K562 (cell line): Measurements from ENCODE around the gene SV2A. TPM values are rescaled to one million over a fixed set of nuclear protein-coding genes. Genes with fewer than 3 reads are reported as not detected.

Experiments used
- ATF1 ChIP-seq, 2 experiments: fragments of 450-650 bp in 1 of 2; IDR thresholded peaks; 2 replicates each; pipeline ENCODE4 v1.6.1; 2016; ENCODE audit warnings: missing compliant biosample characterization in 1 of 2, missing genetic modification characterization in 1 of 2
- BRF1 ChIP-seq: IDR thresholded peaks from 3 replicates; pipeline ENCODE4 v1.6.1; 2011; ENCODE audit warnings: borderline replicate concordance, mild to moderate bottlenecking; ENCODE audit not compliant: insufficient read length; ENCODE audit errors: extremely low read depth
- CBX2 ChIP-seq: fragments of 200-600 bp; sonication (generic); IDR thresholded peaks from one replicate; pipeline ENCODE4 v1.6.1; 2012; ENCODE audit warnings: mild to moderate bottlenecking, low read length, inconsistent platforms; ENCODE audit not compliant: insufficient read depth, poor library complexity, severe bottlenecking
- E2F6 ChIP-seq, 2 experiments: IDR thresholded peaks; 2 replicates each; pipeline ENCODE4 v1.6.1; 2011; ENCODE audit warnings: borderline replicate concordance in 1 of 2, control low read depth in 1 of 2, low read depth in 1 of 2, low read length in 1 of 2, mild to moderate bottlenecking in 1 of 2, mixed read lengths in 1 of 2, moderate library complexity in 1 of 2; ENCODE audit not compliant: insufficient read depth in 1 of 2, insufficient read length in 1 of 2, poor library complexity in 1 of 2, severe bottlenecking in 1 of 2; ENCODE audit errors: extremely low read depth in 1 of 2
- ETV6 ChIP-seq, 3 experiments: fragments of 150-350 bp in 1 of 3; sonication (generic) in 1 of 3; formaldehyde crosslinking in 1 of 3; IDR thresholded peaks; 2 replicates each; pipeline versions ENCODE4 v1.6.1 to v1.8.0; 2014 to 2022; ENCODE audit warnings: borderline replicate concordance in 2 of 3, low read depth in 2 of 3, antibody characterized with exemption in 1 of 3, low read length in 1 of 3, mild to moderate bottlenecking in 1 of 3, missing genetic modification reagents in 1 of 3
- GATA2 ChIP-seq: sonication (generic); formaldehyde crosslinking; IDR thresholded peaks from 2 replicates; pipeline ENCODE4 v1.4.0; 2020; ENCODE audit warnings: mild to moderate bottlenecking, missing genetic modification reagents
- HIVEP1 ChIP-seq: fragments of 250-450 bp; sonication (Bioruptor Pico); IDR thresholded peaks from 2 replicates; pipeline ENCODE4 v1.4.0; 2020; ENCODE audit warnings: mild to moderate bottlenecking
- HSF4 ChIP-seq: fragments of 250-450 bp; sonication (Bioruptor Pico); IDR thresholded peaks from 2 replicates; pipeline ENCODE4 v2.1.2; 2022; ENCODE audit warnings: mild to moderate bottlenecking, moderate library complexity, borderline replicate concordance
- ILF3 ChIP-seq: fragments of 450-650 bp; IDR thresholded peaks from 2 replicates; pipeline ENCODE4 v1.6.1; 2018; ENCODE audit warnings: antibody characterized with exemption, mild to moderate bottlenecking, moderate library complexity, borderline replicate concordance
- ILK ChIP-seq: fragments of 450-650 bp; IDR thresholded peaks from 2 replicates; pipeline ENCODE4 v1.6.1; 2016; ENCODE audit warnings: missing genetic modification characterization, low read depth, mild to moderate bottlenecking, missing compliant biosample characterization, moderate library complexity, borderline replicate concordance
- JUND ChIP-seq, 2 experiments: IDR thresholded peaks; 2 replicates in 1 of 2; 3 replicates in 1 of 2; pipeline ENCODE4 v1.6.1; 2011; ENCODE audit warnings: borderline replicate concordance in 2 of 2, low read depth in 2 of 2, low read length in 2 of 2, improper control_type of control experiment in 1 of 2, missing biosample characterization in 1 of 2, missing genetic modification characterization in 1 of 2, missing genetic modification reagents in 1 of 2
- KDM5B ChIP-seq: fragments of 200-600 bp; sonication (generic); IDR thresholded peaks from 2 replicates; pipeline ENCODE4 v1.6.1; 2012; ENCODE audit warnings: low read depth, mild to moderate bottlenecking, moderate library complexity, low read length, control low read depth, inconsistent platforms; ENCODE audit not compliant: insufficient replicate concordance
- KLF16 ChIP-seq: IDR thresholded peaks from 2 replicates; pipeline ENCODE4 v1.6.1; 2016; ENCODE audit warnings: antibody characterized with exemption
- NFXL1 ChIP-seq: fragments of 450-650 bp; formaldehyde crosslinking; IDR thresholded peaks from 2 replicates; pipeline ENCODE4 v1.4.0; 2021; ENCODE audit warnings: mild to moderate bottlenecking
- NR0B1 ChIP-seq: fragments of 450-650 bp; IDR thresholded peaks from one replicate; pipeline ENCODE4 v1.6.1; 2018; ENCODE audit warnings: mild to moderate bottlenecking, moderate library complexity; ENCODE audit not compliant: partially characterized antibody
- NR3C1 ChIP-seq: sonication (generic); formaldehyde crosslinking; IDR thresholded peaks from 2 replicates; pipeline ENCODE4 v1.8.1; 2022; ENCODE audit warnings: missing genetic modification reagents
- PCBP1 ChIP-seq: fragments of 200-400 bp; formaldehyde crosslinking; IDR thresholded peaks from 2 replicates; pipeline ENCODE4 v1.6.1; 2018; ENCODE audit warnings: mild to moderate bottlenecking, low read depth, low read length; ENCODE audit not compliant: poor library complexity, severe bottlenecking
- RAD51 ChIP-seq: fragments of 450-650 bp; IDR thresholded peaks from 2 replicates; pipeline ENCODE4 v1.7.1; 2016; ENCODE audit warnings: low read depth, mild to moderate bottlenecking, borderline replicate concordance
- RBM25 ChIP-seq: fragments of 200-400 bp; formaldehyde crosslinking; IDR thresholded peaks from 2 replicates; pipeline ENCODE4 v1.6.1; 2018; ENCODE audit warnings: low read length, low read depth, moderate library complexity; ENCODE audit not compliant: severe bottlenecking
- RFX5 ChIP-seq: IDR thresholded peaks from 2 replicates; pipeline ENCODE4 v1.6.1; 2011; ENCODE audit warnings: low read depth, mild to moderate bottlenecking, improper control_type of control experiment, low read length
- SMARCA5 ChIP-seq: fragments of 450-650 bp; IDR thresholded peaks from 2 replicates; pipeline ENCODE4 v1.6.1; 2016
- TGIF2 ChIP-seq: sonication (generic); formaldehyde crosslinking; IDR thresholded peaks from 2 replicates; pipeline ENCODE4 v1.8.1; 2022; ENCODE audit warnings: mild to moderate bottlenecking, missing genetic modification reagents, moderate library complexity
- ZNF239 ChIP-seq: fragments of 250-450 bp; sonication (Bioruptor Pico); IDR thresholded peaks from 2 replicates; pipeline ENCODE4 v1.4.0; 2020; ENCODE audit warnings: mild to moderate bottlenecking
- ZNF3 ChIP-seq: fragments of 250-450 bp; sonication (Bioruptor Pico); IDR thresholded peaks from 2 replicates; pipeline ENCODE4 v1.5.0; 2021; ENCODE audit warnings: mild to moderate bottlenecking, moderate library complexity
- ZNF740 ChIP-seq, 3 experiments: fragments of 200-800 bp in 1 of 3; sonication (Bioruptor generic) in 1 of 3; sonication (generic) in 1 of 3; formaldehyde crosslinking in 1 of 3; IDR thresholded peaks; 2 replicates each; pipeline versions ENCODE4 v1.6.1 to v1.8.0; 2016 to 2022; ENCODE audit warnings: mild to moderate bottlenecking in 2 of 3, missing compliant biosample characterization in 2 of 3, missing genetic modification characterization in 2 of 3, missing genetic modification reagents in 1 of 3
- polyA plus RNA-seq, 8 experiments: library from polyadenylated mRNA; depleted of rRNA in 4 of 8; stranded (reverse) in 5 of 8; unstranded in 3 of 8; fragments of >200 nt; fragmentation: Nextera tagmentation in 2 of 8; fragmentation: Illumina TruSeq in 1 of 8; extraction: Ambion mirVana in 2 of 8; extraction: Trizol in 1 of 8; gene quantifications; 2 replicates each; pipeline versions ENCODE4 v1.2.1 to v1.2.3, GENCODE V29; 2011 to 2014; ENCODE audit warnings: inconsistent platforms in 1 of 8, missing spikeins in 1 of 8
- total RNA-seq, 7 experiments: library from RNA; depleted of rRNA in 6 of 7; stranded (reverse); fragments of >200 nt in 6 of 7; fragmentation: Illumina TruSeq in 2 of 7; extraction: Trizol in 2 of 7; gene quantifications; 2 replicates each; pipeline versions ENCODE4 v1.2.1 to v1.2.3, GENCODE V29; 2011 to 2021; ENCODE audit warnings: low replicate concordance in 1 of 7

The SV2A gene
- total and polyA plus RNA-seq, 9 of the 15 experiments (the other 6 are each of a cell fraction or from before 2014, with no cell fraction given), result 0.07 to 0.22 (median 0.11) TPM; not detected in 1

GRCh38 chr1:149888999-149889289 is 28.7 kb downstream of the SV2A start (continued):
- TF ChIP-seq ILK (peak; percentile 47; the same call in 1 of the 2 replicates), NR3C1 (CRISPR knock-in tag) (no peak), BRF1 (no peak), CBX2 (no peak), ZNF3 (CRISPR knock-in tag) (no peak), RAD51 (no peak), PCBP1 (no peak), SMARCA5 (0 out of 2 replicates have a peak, but pooled peaks have one; percentile 5), GATA2 (CRISPR knock-in tag) (no peak), HSF4 (no peak), JUND (IDR thresholded peaks at IDR 0.05; ENCODE audit: borderline replicate concordance, low read depth, low read length) (no peak), JUND (tag; IDR thresholded peaks at IDR 0.05; ENCODE audit: borderline replicate concordance, low read depth, low read length) (no peak), ZNF740 (CRISPR knock-in tag; IDR thresholded peaks at IDR 0.05) (no peak), ZNF740 (tag; IDR thresholded peaks at IDR 0.05) (no peak), HIVEP1 (CRISPR knock-in tag) (no peak), ETV6 (IDR thresholded peaks at IDR 0.05; ENCODE audit: borderline replicate concordance in 1 of 2, low read depth in 2 of 2, low read length in 1 of 2) (no peak), ETV6 (CRISPR knock-in tag; IDR thresholded peaks at IDR 0.05; ENCODE audit: borderline replicate concordance) (no peak), ZNF239 (CRISPR knock-in tag) (no peak), NR0B1 (no peak), TGIF2 (CRISPR knock-in tag) (no peak), ILF3 (no peak), KDM5B (no peak), E2F6 (IDR thresholded peaks at IDR 0.05; ENCODE audit: borderline replicate concordance in 1 of 2, extremely low read depth in 1 of 2, insufficient read depth in 1 of 2, insufficient read length in 1 of 2, low read depth in 1 of 2, low read length in 1 of 2, poor library complexity in 1 of 2, severe bottlenecking in 1 of 2) (no peak), ATF1 (CRISPR knock-in tag; IDR thresholded peaks at IDR 0.05) (no peak), ATF1 (tag; IDR thresholded peaks at IDR 0.05) (no peak), RFX5 (no peak), NFXL1 (CRISPR knock-in tag) (no peak), RBM25 (no peak), KLF16 (no peak)
